Activated naive CD4-positive, alpha-beta T cell (primary cell): Measurements from ENCODE around the gene NOSIP.

Experiments used
- DNase-seq, 4 experiments: peaks; one replicate each; lab custom pipeline; 2025; lab: John Stamatoyannopoulos, UW

NOSIP gene

GRCh38 chr19:49573009-49573408, 7.3 kb downstream of the NOSIP start:
- no peak for DNase-seq

- peak in 1 of 4 experiments; percentile 17 for DNase-seq
Measured at GRCh38 chr19:49570997-49571676, 9.2 kb downstream of the NOSIP start.

GRCh38 chr19:49570138-49570856, 10.1 kb downstream of the NOSIP start:
- peak in 2 of 4 experiments; percentile 16 to 37 for DNase-seq

- DNase-seq: peak in 2 of 4 experiments; percentile 30 to 40
Measured at GRCh38 chr19:49567861-49568441, 12.4 kb downstream of the NOSIP start.

GRCh38 chr19:49566302-49566701, 14.1 kb downstream of the NOSIP start:
- DNase-seq: no peak

GRCh38 chr19:49565261-49565660, 15.1 kb downstream of the NOSIP start:
- peak in 1 of 4 experiments; percentile 20 for DNase-seq

GRCh38 chr19:49564616-49565045, 15.7 kb downstream of the NOSIP start:
- no peak for DNase-seq

- peak in 1 of 4 experiments; percentile 27 for DNase-seq
Measured at GRCh38 chr19:49560358-49560900, 19.9 kb downstream of the NOSIP start.

- peak in 1 of 4 experiments; percentile 15 for DNase-seq
Measured at GRCh38 chr19:49559928-49560327, 20.4 kb downstream of the NOSIP start.

- DNase-seq: no peak
Measured at GRCh38 chr19:49559443-49559842, 20.9 kb downstream of the NOSIP start.

GRCh38 chr19:49558591-49558990, 21.8 kb downstream of the NOSIP start:
- DNase-seq: peak in 1 of 4 experiments; percentile 28

GRCh38 chr19:49557641-49558325, 22.6 kb downstream of the NOSIP start:
- no peak for DNase-seq

GRCh38 chr19:49556412-49557398, 23.7 kb downstream of the NOSIP start:
- DNase-seq: peak in 2 of 4 experiments; percentile 45 to 50

- peak in 3 of 4 experiments; percentile 62 to 86 (median 78) for DNase-seq
Measured at GRCh38 chr19:49555600-49556411, 24.6 kb downstream of the NOSIP start.

- no peak for DNase-seq
Measured at GRCh38 chr19:49554701-49555181, 25.6 kb downstream of the NOSIP start.

GRCh38 chr19:49553451-49554271, 26.7 kb downstream of the NOSIP start:
- DNase-seq: no peak

- peak in 2 of 4 experiments; percentile 10 to 42 for DNase-seq
Measured at GRCh38 chr19:49552749-49553148, 27.6 kb downstream of the NOSIP start.

- no peak for DNase-seq
Measured at GRCh38 chr19:49551531-49551930, 28.8 kb downstream of the NOSIP start.

GRCh38 chr19:49549045-49549444, 31.3 kb downstream of the NOSIP start:
- DNase-seq: no peak
